ENCODE data around the gene MRPL23.
A peak's percentile ranks its signal among the peaks of the same experiment; 100 is the strongest.

The MRPL23 gene

GRCh38 chr11:1921574-1922141 is 25.5 kb upstream of the MRPL23 start:
- no peak for DNase-seq (ENCODE audit: low spot score)

GRCh38 chr11:1922481-1923081 is 24.6 kb upstream of the MRPL23 start:
- DNase-seq (ENCODE audit: low spot score) = no peak

GRCh38 chr11:1923201-1923956 is 23.8 kb upstream of the MRPL23 start:
- no peak for DNase-seq (ENCODE audit: low spot score)

- no peak for DNase-seq (ENCODE audit: low spot score)
These were observed 23.0 kb upstream of the MRPL23 start for GRCh38 chr11:1924181-1924580.

GRCh38 chr11:1924646-1925372 is 22.3 kb upstream of the MRPL23 start:
- no peak for DNase-seq (ENCODE audit: low spot score)

- no peak for DNase-seq (ENCODE audit: low spot score)
These were observed 21.6 kb upstream of the MRPL23 start for GRCh38 chr11:1925373-1926155.

- DNase-seq (ENCODE audit: low spot score) = no peak
These were observed 20.7 kb upstream of the MRPL23 start for GRCh38 chr11:1926156-1927025.

- no peak for DNase-seq (ENCODE audit: low spot score)
These were observed 19.9 kb upstream of the MRPL23 start for GRCh38 chr11:1927026-1927847.

GRCh38 chr11:1927848-1928469 is 19.2 kb upstream of the MRPL23 start:
- DNase-seq (ENCODE audit: low spot score) = no peak

GRCh38 chr11:1928470-1928890 is 18.7 kb upstream of the MRPL23 start:
- DNase-seq (ENCODE audit: low spot score) = no peak

- no peak for DNase-seq (ENCODE audit: low spot score)
These were observed 18.1 kb upstream of the MRPL23 start for GRCh38 chr11:1928891-1929541.

- no peak for DNase-seq (ENCODE audit: low spot score)
These were observed 17.3 kb upstream of the MRPL23 start for GRCh38 chr11:1929621-1930461.

GRCh38 chr11:1930462-1930830 is 16.7 kb upstream of the MRPL23 start:
- peak; percentile 35 for DNase-seq (ENCODE audit: low spot score)

- DNase-seq (ENCODE audit: low spot score) = peak; percentile 51
These were observed 15.6 kb upstream of the MRPL23 start for GRCh38 chr11:1931341-1932104.

GRCh38 chr11:1932105-1932480 is 15.0 kb upstream of the MRPL23 start:
- peak; percentile 69 for DNase-seq (ENCODE audit: low spot score)

- DNase-seq (ENCODE audit: low spot score) = no peak
These were observed 14.5 kb upstream of the MRPL23 start for GRCh38 chr11:1932681-1933080.

Measured in hematopoietic multipotent progenitor cell treated with erythropoietin and hydrocortisone succinate and interleukin-3 and kit ligand, for 17 days (in vitro differentiated cells).